ENCODE results near the gene TRIM52.
A peak's percentile ranks its signal among the peaks of the same experiment; 100 is the strongest.
"Not testable (repeated sequence)": the region's sequence is repeated elsewhere in the genome, so short reads cannot be mapped to it uniquely, and the experiment has no call there.

The TRIM52 gene

GRCh38 chr5:181260720-181261319 is at the start of gene TRIM52:
Gene TRIM52, minus strand, starts transcription at chr5:181261143. Its CDS starts 330 bp downstream, at chr5:181260813.
- peak; percentile 93 for DNase-seq (ENCODE audit: low spot score)

- DNase-seq (ENCODE audit: low spot score) = not testable (repeated sequence)
These were observed 26.4 kb upstream of the TRIM52 start for GRCh38 chr5:181287331-181287730.

- DNase-seq (ENCODE audit: low spot score) = not testable (repeated sequence)
These were observed 25.2 kb upstream of the TRIM52 start for GRCh38 chr5:181285962-181286705.

- DNase-seq (ENCODE audit: low spot score) = not testable (repeated sequence)
These were observed 23.2 kb upstream of the TRIM52 start for GRCh38 chr5:181283841-181284755.

- no peak for DNase-seq (ENCODE audit: low spot score)
These were observed 22.4 kb upstream of the TRIM52 start for GRCh38 chr5:181283347-181283746.

- DNase-seq (ENCODE audit: low spot score) = no peak
These were observed 21.9 kb upstream of the TRIM52 start for GRCh38 chr5:181282874-181283273.

- DNase-seq (ENCODE audit: low spot score) = not testable (repeated sequence)
These were observed 21.5 kb upstream of the TRIM52 start for GRCh38 chr5:181282415-181282814.

GRCh38 chr5:181281984-181282316 is 21.0 kb upstream of the TRIM52 start:
- no peak for DNase-seq (ENCODE audit: low spot score)

GRCh38 chr5:181281077-181281983 is 20.4 kb upstream of the TRIM52 start:
- DNase-seq (ENCODE audit: low spot score) = no peak

GRCh38 chr5:181280251-181280762 is 19.4 kb upstream of the TRIM52 start:
- DNase-seq (ENCODE audit: low spot score) = no peak

GRCh38 chr5:181273433-181273744 is 12.4 kb upstream of the TRIM52 start:
- not testable (repeated sequence) for DNase-seq (ENCODE audit: low spot score)

- DNase-seq (ENCODE audit: low spot score) = no peak
These were observed 10.1 kb upstream of the TRIM52 start for GRCh38 chr5:181271081-181271480.

- not testable (repeated sequence) for DNase-seq (ENCODE audit: low spot score)
These were observed 7.0 kb upstream of the TRIM52 start for GRCh38 chr5:181267907-181268306.

- DNase-seq (ENCODE audit: low spot score) = not testable (repeated sequence)
These were observed 6.5 kb upstream of the TRIM52 start for GRCh38 chr5:181267291-181267904.

- DNase-seq (ENCODE audit: low spot score) = no peak
These were observed 4.2 kb upstream of the TRIM52 start for GRCh38 chr5:181265092-181265671.

- DNase-seq (ENCODE audit: low spot score) = no peak
These were observed 2.7 kb upstream of the TRIM52 start for GRCh38 chr5:181263633-181264032.

GRCh38 chr5:181261320-181262049 is 542 bp upstream of the TRIM52 start:
- peak; percentile 66 for DNase-seq (ENCODE audit: low spot score)

- DNase-seq (ENCODE audit: low spot score) = no peak
These were observed 796 bp downstream of the TRIM52 start for GRCh38 chr5:181259974-181260719.

- no peak for DNase-seq (ENCODE audit: low spot score)
These were observed 1.7 kb downstream of the TRIM52 start for GRCh38 chr5:181259283-181259682.

Measured in LoVo (cell line).